Fibroblast of mammary gland (primary cell): ENCODE data around the gene FERMT2.

ENCODE experiments used
- DNase-seq: peaks from one replicate; pipeline ENCODE4 v3.0.0-alpha.2; 2010; ENCODE audit warnings: low read depth
- H3K4me3 ChIP-seq: 2 replicates; pipeline ENCODE4 v1.5.1; 2011; ENCODE audit warnings: low read depth, mild to moderate bottlenecking, low read length, moderate library complexity; ENCODE audit not compliant: control insufficient read depth
- TF ChIP-seq, protein P1 (sequence below): conservative IDR thresholded peaks from 2 replicates; pipeline ENCODE4 v1.5.1; 2011; ENCODE audit warnings: low read depth, low read length, inconsistent platforms; ENCODE audit not compliant: control insufficient read depth, insufficient read depth

Gene FERMT2

DNA sequence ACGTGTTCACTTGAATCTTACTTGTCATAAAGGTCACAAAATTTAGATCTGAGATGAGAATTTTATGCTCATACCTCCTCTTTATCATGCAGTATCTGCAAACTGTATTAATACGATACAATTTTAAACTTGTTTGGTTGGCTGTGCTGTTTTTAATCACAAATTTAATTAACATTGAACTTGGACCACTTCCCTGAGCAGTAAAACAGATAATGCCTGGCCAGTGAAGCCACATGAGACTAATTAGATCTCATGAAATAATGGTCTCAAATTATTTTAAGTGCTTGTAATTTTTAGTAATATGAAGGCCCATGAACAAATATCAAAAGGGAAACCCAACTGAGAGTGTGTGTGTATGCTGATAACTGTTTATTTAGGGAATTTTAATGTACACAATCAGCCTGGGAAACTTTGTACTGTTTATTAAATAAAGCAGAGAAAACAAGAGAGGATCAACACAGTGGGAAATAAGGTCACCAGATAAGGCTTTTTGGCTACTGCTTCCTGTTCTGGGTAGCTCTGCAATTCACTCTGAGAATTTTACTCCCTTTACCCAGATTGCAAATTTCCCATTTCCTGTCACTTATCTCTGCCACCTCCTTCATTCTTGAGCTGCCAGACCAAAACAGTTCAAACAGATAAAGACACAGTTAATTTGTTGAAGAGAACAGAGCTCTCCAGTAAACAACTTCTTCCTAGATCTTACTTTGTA lies 97.9 kb downstream of the FERMT2 start:
- DNase-seq = no peak
- TF ChIP-seq, protein P1, sequence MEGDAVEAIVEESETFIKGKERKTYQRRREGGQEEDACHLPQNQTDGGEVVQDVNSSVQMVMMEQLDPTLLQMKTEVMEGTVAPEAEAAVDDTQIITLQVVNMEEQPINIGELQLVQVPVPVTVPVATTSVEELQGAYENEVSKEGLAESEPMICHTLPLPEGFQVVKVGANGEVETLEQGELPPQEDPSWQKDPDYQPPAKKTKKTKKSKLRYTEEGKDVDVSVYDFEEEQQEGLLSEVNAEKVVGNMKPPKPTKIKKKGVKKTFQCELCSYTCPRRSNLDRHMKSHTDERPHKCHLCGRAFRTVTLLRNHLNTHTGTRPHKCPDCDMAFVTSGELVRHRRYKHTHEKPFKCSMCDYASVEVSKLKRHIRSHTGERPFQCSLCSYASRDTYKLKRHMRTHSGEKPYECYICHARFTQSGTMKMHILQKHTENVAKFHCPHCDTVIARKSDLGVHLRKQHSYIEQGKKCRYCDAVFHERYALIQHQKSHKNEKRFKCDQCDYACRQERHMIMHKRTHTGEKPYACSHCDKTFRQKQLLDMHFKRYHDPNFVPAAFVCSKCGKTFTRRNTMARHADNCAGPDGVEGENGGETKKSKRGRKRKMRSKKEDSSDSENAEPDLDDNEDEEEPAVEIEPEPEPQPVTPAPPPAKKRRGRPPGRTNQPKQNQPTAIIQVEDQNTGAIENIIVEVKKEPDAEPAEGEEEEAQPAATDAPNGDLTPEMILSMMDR = no peak
- H3K4me3 ChIP-seq = no peak overlapping the region

DNA sequence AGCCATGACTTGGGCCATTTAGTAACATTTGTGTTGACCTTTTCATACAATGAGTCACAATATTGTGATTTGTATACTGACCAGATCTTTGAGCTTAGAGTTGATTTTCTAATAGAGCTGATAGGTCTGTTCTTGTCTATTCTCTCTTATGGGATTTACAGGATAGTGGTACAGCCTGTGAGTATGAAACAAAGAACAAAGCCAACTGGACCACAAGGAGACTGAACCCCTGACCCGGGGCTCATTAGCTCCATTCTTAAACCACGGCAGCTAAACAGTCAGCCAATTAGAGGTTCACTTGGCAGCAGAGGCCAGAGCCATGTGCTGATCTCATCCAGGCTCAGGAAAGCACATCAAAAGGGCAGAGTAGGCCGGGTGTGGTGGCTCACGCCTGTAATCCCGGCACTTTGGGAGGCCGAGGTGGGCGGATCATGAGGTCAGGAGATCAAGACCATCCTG lies 100.4 kb downstream of the FERMT2 start:
- peak; percentile 41 for DNase-seq
- H3K4me3 ChIP-seq = no peak overlapping the region
- TF ChIP-seq, protein P1 = no peak

DNA sequence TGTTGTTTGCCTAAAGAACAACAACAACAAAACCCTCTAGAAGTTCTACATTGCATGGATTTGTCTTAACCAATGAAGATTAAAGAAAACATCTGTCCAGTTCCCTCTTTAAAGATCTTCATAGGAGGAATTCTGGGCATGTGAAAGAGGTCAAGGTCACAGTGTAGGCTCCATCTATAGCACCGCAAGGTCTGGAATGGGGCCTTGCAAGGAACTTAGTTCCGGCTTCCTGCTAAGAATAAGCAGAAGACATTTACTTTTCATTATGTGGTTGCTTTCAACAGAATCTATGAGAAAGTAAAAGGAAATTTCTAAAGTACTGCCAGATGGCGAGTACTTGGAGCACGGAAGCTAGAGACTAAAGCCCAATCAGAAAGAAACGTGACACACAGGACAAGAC lies 102.2 kb downstream of the FERMT2 start:
- TF ChIP-seq, protein P1 = no peak
- no peak for DNase-seq
- H3K4me3 ChIP-seq = no peak overlapping the region

DNA sequence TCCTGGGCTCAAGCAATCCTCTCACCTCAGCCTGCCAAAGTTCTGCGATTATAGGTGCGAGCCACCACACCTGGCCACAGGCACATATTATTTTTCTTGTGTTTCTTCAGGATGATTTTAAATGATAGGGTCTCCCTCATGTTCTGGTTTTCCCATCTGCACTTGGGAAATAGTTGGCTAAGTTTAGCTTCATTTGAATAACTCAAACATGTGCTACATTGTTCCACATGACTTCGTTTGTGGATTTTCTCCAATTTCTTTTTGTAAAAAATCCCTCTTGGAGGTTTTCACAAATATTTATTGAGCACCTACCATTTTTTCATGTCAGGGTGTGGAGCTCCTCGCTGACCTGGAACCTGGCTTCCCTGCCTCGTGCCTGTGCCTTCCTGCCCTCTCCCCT lies 104.3 kb downstream of the FERMT2 start:
- TF ChIP-seq, protein P1 = no peak
- no peak for DNase-seq
- H3K4me3 ChIP-seq = no peak overlapping the region

DNA sequence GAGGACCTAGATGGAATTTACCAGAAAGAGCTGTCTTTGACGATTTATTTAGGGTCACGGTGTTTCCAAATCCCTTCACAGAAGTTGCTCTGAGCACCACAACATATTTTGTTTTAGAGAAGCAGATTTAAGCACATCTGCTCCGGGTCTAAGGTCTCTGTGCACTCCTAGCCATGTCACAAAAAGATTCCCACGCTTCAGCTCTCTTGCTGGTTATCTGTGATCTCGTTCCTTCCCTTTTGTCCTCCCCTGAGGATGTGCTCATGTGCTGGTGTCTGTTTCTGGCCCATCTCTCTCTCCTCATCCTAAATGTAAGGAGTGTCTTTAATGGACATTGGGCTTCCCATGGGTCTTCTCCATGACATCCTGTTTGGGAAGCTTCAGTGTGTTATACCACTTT lies 105.8 kb downstream of the FERMT2 start:
- TF ChIP-seq, protein P1 = no peak
- peak; percentile 10 for DNase-seq
- H3K4me3 ChIP-seq = no peak overlapping the region

DNA sequence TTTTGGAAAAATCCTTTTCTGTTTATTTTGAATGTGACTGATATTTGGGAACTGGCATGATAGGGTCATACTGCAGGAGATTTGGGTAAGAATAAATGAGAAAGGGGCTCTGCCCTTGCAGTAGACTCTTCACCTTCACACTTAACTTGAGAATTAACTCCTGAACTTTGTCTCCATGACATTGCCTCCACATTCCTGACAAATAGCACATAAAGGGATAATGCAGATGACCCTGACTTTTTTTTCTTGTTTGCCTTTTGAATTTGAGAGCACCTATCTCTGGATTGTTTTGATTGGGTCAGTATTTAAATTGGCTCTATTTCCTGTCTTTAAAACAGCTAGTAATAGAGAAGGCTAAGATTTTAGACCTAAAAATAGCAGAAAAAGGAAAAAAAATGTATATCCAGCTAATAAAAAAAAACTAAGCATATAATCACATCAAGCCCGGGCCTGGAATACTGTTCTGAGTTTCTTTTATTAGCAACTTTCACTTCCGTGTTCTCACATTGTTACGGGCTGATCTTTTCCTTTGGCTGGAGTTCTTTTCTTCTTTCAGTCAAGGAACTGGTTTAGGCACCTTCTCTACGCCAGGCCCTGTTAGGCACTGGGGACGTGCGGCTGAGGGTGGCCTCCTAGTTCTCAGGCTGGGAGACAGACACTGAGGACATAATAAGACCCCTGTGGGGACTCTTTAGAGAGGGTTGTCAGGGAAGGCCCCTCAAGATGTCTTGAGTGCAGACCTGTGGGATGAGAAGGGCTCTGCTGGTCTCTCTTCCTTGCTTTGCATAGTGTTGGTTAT lies 106.4 kb downstream of the FERMT2 start:
- DNase-seq = peak; percentile 19
- H3K4me3 ChIP-seq = no peak overlapping the region
- TF ChIP-seq, protein P1 = no peak

DNA sequence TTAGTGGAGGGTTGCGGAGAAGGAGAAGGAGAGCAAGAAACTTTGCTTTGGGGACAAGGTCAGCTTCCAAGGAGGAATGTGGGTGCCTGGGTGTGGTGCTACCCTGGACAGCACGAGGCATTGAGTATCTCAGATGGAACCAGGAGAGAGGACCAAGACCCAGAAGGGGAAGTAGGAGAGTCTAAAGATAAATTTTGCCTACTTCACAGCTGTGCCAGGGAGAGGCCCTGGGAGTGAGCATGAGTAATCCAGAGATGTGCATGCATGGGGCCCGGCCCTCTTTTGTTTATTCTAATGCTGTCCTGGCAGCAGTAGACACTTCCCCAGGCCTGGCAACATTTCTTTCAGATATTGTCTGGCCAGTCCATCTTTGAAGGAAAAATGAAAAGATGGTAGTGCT lies 110.0 kb downstream of the FERMT2 start:
- TF ChIP-seq, protein P1 = no peak
- peak; percentile 64 for DNase-seq
- H3K4me3 ChIP-seq = no peak overlapping the region
